Colonic mucosa (tissue), 4 donors: ENCODE measurements around the gene PLXNA3. TPM values are rescaled to one million over a fixed set of nuclear protein-coding genes. Genes with fewer than 3 reads are reported as not detected.

ENCODE experiments used
- DNase-seq: peaks from one replicate; pipeline ENCODE4 v3.0.0-alpha.2; 2020
- H3K27ac ChIP-seq: fragments of 200-600 bp; one replicate; pipeline ENCODE4 v1.8.0; 2021
- H3K27me3 ChIP-seq: fragments of 200-600 bp; one replicate; pipeline ENCODE4 v1.8.0; 2021
- H3K36me3 ChIP-seq: fragments of 200-600 bp; one replicate; pipeline ENCODE4 v1.8.0; 2021
- H3K4me1 ChIP-seq: fragments of 200-600 bp; one replicate; pipeline ENCODE4 v1.8.0; 2021; ENCODE audit warnings: mild to moderate bottlenecking
- H3K4me3 ChIP-seq: fragments of 200-600 bp; one replicate; pipeline ENCODE4 v1.8.0; 2021
- H3K9ac ChIP-seq, 2 donors: one replicate each; pipeline ENCODE4 v1.7.0; 2013; ENCODE audit warnings: control low read depth in 2 of 2, low read depth in 2 of 2, low read length in 2 of 2
- H3K9me3 ChIP-seq: fragments of 200-600 bp; one replicate; pipeline ENCODE4 v1.8.0; 2021
- intact Hi-C: fragments of 100-400 bp; cut with DNase I; formaldehyde crosslinking; loops from one replicate; pipeline ENCODE4 v1.14.1; 2022
- total RNA-seq, 2 donors: library from RNA; stranded (reverse); fragmentation: NEBNext Ultra II Directional in 1 of 2; extraction: Animal tissue kit (Norgen Biotek cat#: 25700) in 1 of 2; gene quantifications; one replicate each; pipeline ENCODE4 v1.2.1, GENCODE V29; 2021
- TF ChIP-seq, protein P1 (sequence below): fragments of 200-600 bp; IDR thresholded peaks from one replicate; pipeline ENCODE4 v1.8.0; 2022; ENCODE audit warnings: antibody characterized with exemption, mild to moderate bottlenecking
- donor health status: healthy.
- donor health status: DM: no; HTN: no; CAD: no.
- donor health status: DM: no; HTN: no; CAD: no.

The PLXNA3 gene
- total RNA-seq, 2 donors from 2014 or later, result 37.7 to 43.9 TPM

DNA sequence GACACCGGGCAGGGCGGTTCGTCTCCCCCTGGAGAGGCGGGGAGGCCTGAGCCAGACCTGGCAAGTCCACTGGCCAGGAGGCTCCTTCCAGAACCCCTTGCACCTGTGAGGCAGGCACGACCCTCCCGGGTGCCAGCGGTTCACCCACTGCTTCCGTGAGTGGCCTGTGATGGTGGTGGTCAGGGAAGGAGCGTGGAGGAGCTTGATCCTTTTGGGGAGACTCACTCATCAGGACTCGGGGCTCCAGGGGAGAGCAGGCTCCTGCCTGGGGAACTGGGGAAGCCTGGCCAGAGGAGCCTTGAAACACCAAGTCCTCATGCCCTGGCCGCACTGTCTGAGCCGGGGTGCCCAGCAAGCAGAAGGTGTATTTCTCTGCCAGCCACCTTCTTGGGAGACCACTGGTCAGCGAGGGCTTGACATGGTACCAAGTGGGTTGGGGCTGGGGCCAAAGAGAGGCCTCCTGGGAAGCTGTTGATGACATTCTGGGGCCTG, 13.3 kb upstream of the PLXNA3 start:
- no peaks in the 10 kb centered on the region for H3K4me1 ChIP-seq
- H3K27me3 ChIP-seq, result no peaks in the 10 kb centered on the region
- peak overlapping the region; percentile 72 to 81 for H3K9ac ChIP-seq
- H3K27ac ChIP-seq, result peak overlapping the region; percentile 57
- peaks cover 9% of the 10 kb centered on the region for H3K36me3 ChIP-seq
- DNase-seq, result no peak
- H3K9me3 ChIP-seq, result no peaks in the 10 kb centered on the region
- TF ChIP-seq, protein P1, sequence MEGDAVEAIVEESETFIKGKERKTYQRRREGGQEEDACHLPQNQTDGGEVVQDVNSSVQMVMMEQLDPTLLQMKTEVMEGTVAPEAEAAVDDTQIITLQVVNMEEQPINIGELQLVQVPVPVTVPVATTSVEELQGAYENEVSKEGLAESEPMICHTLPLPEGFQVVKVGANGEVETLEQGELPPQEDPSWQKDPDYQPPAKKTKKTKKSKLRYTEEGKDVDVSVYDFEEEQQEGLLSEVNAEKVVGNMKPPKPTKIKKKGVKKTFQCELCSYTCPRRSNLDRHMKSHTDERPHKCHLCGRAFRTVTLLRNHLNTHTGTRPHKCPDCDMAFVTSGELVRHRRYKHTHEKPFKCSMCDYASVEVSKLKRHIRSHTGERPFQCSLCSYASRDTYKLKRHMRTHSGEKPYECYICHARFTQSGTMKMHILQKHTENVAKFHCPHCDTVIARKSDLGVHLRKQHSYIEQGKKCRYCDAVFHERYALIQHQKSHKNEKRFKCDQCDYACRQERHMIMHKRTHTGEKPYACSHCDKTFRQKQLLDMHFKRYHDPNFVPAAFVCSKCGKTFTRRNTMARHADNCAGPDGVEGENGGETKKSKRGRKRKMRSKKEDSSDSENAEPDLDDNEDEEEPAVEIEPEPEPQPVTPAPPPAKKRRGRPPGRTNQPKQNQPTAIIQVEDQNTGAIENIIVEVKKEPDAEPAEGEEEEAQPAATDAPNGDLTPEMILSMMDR, result no peak
- intact Hi-C loops, result no loop called here
- peak overlapping the region; percentile 54 for H3K4me3 ChIP-seq

DNA sequence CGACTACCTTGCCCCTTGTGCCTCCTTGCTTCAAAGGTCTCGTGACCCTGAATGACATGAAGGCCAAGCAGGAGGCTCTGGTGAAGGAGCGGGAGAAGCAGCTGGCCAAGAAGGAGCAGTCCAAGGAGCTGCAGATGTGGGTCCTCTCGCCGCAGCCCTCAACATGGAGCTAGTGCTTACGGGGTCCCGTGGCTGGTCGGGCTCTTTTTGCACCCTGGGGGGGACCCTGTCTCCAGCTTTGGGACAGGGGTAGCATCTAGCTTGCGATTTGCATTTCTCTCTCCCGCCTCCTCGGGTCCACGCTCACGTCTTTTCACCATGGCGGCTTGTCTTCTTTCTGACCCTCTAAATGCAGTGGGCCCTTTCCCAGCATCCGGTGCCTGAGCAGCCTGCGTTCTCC, 12.3 kb upstream of the PLXNA3 start:
- peaks cover 9% of the 10 kb centered on the region for H3K36me3 ChIP-seq
- H3K4me3 ChIP-seq, result no peak overlapping the region
- H3K27ac ChIP-seq, result no peak overlapping the region
- no peaks in the 10 kb centered on the region for H3K4me1 ChIP-seq
- no peak for DNase-seq
- no peak overlapping the region for H3K9ac ChIP-seq
- no peaks in the 10 kb centered on the region for H3K27me3 ChIP-seq
- TF ChIP-seq, protein P1, result no peak
- intact Hi-C loops, result no loop called here
- H3K9me3 ChIP-seq, result no peaks in the 10 kb centered on the region

DNA sequence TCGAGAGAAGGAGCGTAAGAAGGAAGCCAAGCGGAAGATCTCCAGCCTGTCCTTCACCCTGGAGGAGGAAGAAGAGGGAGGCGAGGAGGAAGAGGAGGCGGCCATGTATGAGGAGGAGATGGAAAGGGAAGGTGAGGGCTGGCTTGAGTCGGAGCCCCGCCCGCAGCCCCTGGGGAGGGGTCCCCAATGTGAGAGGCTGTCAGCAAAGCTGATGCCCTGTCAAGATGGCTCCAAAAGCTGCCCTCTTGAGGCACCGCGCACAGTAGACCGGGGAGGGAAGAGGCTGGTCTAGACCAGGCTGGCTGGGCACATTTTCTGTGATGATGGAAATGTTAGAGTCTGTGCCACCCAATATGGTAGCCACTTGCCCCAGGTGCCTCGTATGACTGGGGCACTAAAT, 11.7 kb upstream of the PLXNA3 start:
- Histone ChIP-seq H3K4me3 (no peak overlapping the region), H3K27me3 (no peaks in the 10 kb centered on the region), H3K27ac (no peak overlapping the region), H3K9me3 (no peaks in the 10 kb centered on the region), H3K36me3 (peaks cover 9% of the 10 kb centered on the region), H3K4me1 (no peaks in the 10 kb centered on the region), H3K9ac (no peak overlapping the region)
- DNase-seq, result no peak
- intact Hi-C loops, result no loop called here
- TF ChIP-seq, protein P1, result no peak

DNA sequence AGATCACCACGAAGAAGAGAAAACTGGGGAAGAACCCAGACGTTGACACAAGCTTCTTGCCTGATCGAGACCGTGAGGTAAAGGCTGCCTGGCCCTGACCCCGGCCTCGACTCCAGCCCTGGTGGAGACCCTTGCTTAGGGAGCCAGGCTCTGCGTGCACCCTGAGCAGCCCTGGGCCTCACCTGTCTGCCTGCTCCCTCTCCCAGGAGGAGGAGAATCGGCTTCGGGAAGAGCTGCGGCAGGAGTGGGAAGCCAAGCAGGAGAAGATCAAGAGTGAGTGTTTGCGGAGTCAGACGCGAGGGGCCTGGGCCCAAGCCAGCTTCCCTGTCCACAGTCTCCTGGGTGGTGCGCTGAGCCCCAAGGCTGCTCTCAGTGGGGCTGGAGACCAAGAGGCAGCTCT, 9.6 kb upstream of the PLXNA3 start:
- intact Hi-C loops, result no loop called here
- Histone ChIP-seq H3K36me3 (peaks cover 9% of the 10 kb centered on the region), H3K27ac (no peak overlapping the region), H3K4me3 (no peak overlapping the region), H3K4me1 (no peaks in the 10 kb centered on the region), H3K9me3 (no peaks in the 10 kb centered on the region), H3K27me3 (no peaks in the 10 kb centered on the region), H3K9ac (no peak overlapping the region)
- no peak for DNase-seq
- TF ChIP-seq, protein P1, result no peak

DNA sequence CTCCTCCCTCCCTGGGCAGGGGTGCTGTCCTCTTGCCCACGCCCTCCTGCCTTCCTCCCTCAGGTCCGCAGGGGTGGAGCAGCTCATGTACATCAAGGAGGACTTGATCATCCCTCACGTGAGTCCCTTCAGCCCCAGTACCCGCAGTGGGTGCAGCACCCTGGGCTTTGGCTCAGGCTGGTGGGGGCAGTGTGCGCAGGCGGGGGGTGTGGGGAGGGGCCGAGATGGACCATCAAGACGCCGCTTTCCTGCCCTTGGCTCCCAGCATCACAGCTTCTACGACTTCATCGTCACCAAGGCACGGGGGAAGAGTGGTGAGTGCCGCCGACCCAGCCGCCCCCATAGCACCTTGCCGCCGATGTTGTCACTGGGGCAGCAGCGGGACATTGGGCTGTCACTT, 8.5 kb upstream of the PLXNA3 start:
- Histone ChIP-seq H3K4me3 (no peak overlapping the region), H3K9me3 (no peaks in the 10 kb centered on the region), H3K27ac (no peak overlapping the region), H3K4me1 (no peaks in the 10 kb centered on the region), H3K36me3 (peaks cover 9% of the 10 kb centered on the region), H3K27me3 (no peaks in the 10 kb centered on the region), H3K9ac (no peak overlapping the region)
- no peak for DNase-seq
- TF ChIP-seq, protein P1, result no peak
- intact Hi-C loops, result no loop called here
